LNCAP (cell line): ENCODE measurements around the gene TARS2.

Experiments used
- CTCF ChIP-seq: fragments of 450-650 bp; IDR thresholded peaks from 2 replicates; pipeline ENCODE4 v1.5.1; 2017; ENCODE audit warnings: mild to moderate bottlenecking

The TARS2 gene

GRCh38 chr1:150508982-150509381 lies 21.8 kb downstream of the TARS2 start:
- TF ChIP-seq CTCF, result no peak

- TF ChIP-seq CTCF, result no peak
These were observed 24.3 kb downstream of the TARS2 start for GRCh38 chr1:150511551-150511950.

- no peak for TF ChIP-seq CTCF
These were observed 24.9 kb downstream of the TARS2 start for GRCh38 chr1:150511985-150512660.

- TF ChIP-seq CTCF, result no peak
These were observed 25.6 kb downstream of the TARS2 start for GRCh38 chr1:150512846-150513245.

- no peak for TF ChIP-seq CTCF
These were observed 26.2 kb downstream of the TARS2 start for GRCh38 chr1:150513351-150513791.

- TF ChIP-seq CTCF, result no peak
These were observed 27.0 kb downstream of the TARS2 start for GRCh38 chr1:150514260-150514659.

- no peak for TF ChIP-seq CTCF
These were observed 27.7 kb downstream of the TARS2 start for GRCh38 chr1:150514913-150515327.
